ENCODE data around the gene SGSM1. TPM values are rescaled to one million over a fixed set of nuclear protein-coding genes. Genes with fewer than 3 reads are reported as not detected.
"Not testable (repeated sequence)": the region's sequence is repeated elsewhere in the genome, so short reads cannot be mapped to it uniquely, and the experiment has no call there.

SGSM1 gene
- total RNA-seq, 1 donor from 2014 or later, result 0.18 TPM

GRCh38 chr22:24834845-24835570 is 29.0 kb downstream of the SGSM1 start:
- DNase-seq (ENCODE audit: extremely low read depth, low read depth, low spot score), result no peak

DNA sequence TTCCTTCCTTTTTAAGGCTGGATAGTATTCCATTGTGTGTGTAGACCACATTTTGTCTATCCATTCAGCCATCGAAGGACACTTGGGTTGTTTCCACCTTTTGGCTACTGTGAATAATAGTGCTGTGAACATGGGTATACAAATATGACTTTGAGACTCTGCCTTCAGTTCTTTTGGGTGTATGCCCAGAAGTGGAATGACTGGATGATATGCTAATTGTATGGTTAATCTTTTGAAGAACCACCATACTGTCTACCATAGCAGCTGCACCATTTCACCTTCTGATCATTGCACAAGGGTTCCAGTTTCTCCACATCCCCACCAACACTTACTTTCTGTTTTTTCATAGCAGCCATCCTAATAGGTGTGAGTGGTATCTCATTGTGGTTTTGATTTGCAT is 30.3 kb downstream of the SGSM1 start:
- DNase-seq (ENCODE audit: extremely low read depth, low read depth, low spot score), result no peak

DNA sequence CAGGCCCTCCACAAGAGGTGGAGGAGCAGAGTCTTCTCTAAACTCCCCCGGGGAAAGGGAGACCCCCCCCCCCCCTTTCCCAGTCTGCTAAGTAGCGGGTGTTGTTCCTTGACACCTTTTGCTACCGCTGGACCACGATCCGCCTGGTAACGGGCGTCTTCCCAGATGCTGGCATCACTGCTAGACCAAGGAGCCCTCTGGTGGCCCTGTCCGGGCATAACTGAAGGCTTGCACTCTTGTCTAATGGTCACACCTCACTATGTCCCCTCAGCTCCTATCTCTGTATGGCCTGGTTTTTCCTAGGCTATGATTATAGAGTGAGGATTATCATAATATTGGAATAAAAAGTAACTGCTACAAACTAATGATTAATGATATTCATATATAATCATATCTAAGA is 31.5 kb downstream of the SGSM1 start:
- not testable (repeated sequence) for DNase-seq (ENCODE audit: extremely low read depth, low read depth, low spot score)

GRCh38 chr22:24841261-24841660 is 35.2 kb downstream of the SGSM1 start:
- no peak for DNase-seq (ENCODE audit: extremely low read depth, low read depth, low spot score)

DNA sequence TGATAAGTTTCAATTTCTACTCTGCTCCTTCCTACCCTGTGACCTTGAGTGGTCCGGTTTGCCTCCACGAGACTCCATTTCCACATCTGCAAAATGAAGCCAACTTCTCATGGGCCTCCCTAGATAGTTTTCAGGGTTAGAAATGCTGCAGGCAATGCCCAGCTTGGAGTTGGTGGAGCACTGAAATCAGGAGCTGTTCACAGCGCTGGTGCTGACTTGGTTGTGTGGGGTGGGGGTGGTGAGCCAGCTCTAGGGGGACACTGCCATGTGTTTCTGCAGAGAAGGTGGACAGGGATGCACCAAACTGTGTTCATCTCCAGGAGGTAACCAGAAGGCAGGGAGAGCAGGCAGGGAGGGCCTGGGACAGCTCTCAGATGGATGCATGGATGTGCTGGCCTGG is 37.0 kb downstream of the SGSM1 start:
- no peak for DNase-seq (ENCODE audit: extremely low read depth, low read depth, low spot score)

- DNase-seq (ENCODE audit: extremely low read depth, low read depth, low spot score), result no peak
These were observed 39.3 kb downstream of the SGSM1 start for GRCh38 chr22:24845041-24845898.

GRCh38 chr22:24847490-24847889 is 41.5 kb downstream of the SGSM1 start:
- DNase-seq (ENCODE audit: extremely low read depth, low read depth, low spot score), result no peak

GRCh38 chr22:24848559-24849168 is 42.7 kb downstream of the SGSM1 start:
- no peak for DNase-seq (ENCODE audit: extremely low read depth, low read depth, low spot score)

- no peak for DNase-seq (ENCODE audit: extremely low read depth, low read depth, low spot score)
These were observed 49.8 kb downstream of the SGSM1 start for GRCh38 chr22:24855794-24856193.

DNA sequence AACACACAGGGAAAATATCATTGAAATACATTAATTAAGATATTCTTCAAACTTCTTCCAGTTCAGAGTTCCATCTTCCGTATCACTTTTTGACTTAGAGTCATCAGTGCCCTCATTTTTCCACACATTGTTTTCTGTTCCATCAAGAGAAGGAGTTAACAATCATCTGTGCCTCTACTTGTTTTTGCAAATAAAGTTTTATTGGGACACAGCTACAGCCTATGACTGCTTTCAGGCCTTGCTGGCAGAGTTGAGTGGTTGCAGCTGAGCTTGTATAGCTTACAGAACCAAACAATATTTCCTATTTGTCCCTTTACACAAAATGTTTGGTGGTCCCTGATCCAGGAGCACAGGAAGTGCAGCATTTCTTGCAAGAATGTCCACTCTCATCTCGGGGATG is 51.6 kb downstream of the SGSM1 start:
- no peak for DNase-seq (ENCODE audit: extremely low read depth, low read depth, low spot score)

- DNase-seq (ENCODE audit: extremely low read depth, low read depth, low spot score), result no peak
These were observed 53.6 kb downstream of the SGSM1 start for GRCh38 chr22:24859587-24859986.

DNA sequence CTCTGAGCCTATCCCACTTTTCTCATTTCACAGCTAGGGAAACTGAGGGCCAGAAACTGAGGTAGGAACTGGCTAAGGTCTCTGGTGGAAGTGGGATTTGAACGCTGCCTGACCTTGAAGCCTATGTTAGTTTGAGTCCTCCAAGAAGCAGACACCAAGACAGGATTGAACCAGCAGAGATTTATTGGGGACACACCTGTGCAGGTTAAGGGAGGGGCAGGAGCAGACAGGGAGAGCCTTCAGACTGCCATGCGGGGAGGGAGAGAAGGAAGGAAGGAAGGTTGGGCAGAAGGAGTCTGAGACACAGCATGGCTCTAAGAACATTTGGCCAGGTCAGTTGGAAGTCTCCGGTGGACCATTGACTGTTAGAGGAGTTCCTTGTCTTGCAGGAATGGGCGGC is 59.5 kb downstream of the SGSM1 start:
- DNase-seq (ENCODE audit: extremely low read depth, low read depth, low spot score), result no peak

GRCh38 chr22:24867323-24868022 is 61.5 kb downstream of the SGSM1 start:
- no peak for DNase-seq (ENCODE audit: extremely low read depth, low read depth, low spot score)

GRCh38 chr22:24868979-24869378 is 63.0 kb downstream of the SGSM1 start:
- DNase-seq (ENCODE audit: extremely low read depth, low read depth, low spot score), result no peak

GRCh38 chr22:24871611-24872205 is 65.7 kb downstream of the SGSM1 start:
- DNase-seq (ENCODE audit: extremely low read depth, low read depth, low spot score), result no peak

DNA sequence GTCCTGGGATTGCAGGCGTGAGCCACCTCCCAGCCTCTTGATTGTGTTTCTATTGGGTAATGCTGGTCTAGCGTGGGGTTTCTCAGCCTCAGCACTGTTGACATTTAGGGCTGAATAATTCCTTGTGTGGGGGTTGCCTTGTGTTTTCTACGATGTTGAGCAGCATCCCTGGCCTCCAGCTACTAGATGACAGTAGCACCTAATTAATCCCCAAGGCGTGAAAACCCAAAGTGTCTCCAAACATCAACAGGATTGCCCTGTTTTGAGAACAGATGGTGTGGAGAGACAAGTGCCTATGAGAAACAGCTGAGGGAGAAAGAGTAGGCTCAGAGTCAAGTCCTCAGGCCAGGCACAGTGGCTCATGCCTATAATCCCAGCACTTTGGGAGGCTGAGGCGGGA is 67.2 kb downstream of the SGSM1 start:
- DNase-seq (ENCODE audit: extremely low read depth, low read depth, low spot score), result no peak

GRCh38 chr22:24875862-24876506 is 70.0 kb downstream of the SGSM1 start:
- DNase-seq (ENCODE audit: extremely low read depth, low read depth, low spot score), result no peak

GRCh38 chr22:24876700-24877099 is 70.7 kb downstream of the SGSM1 start:
- no peak for DNase-seq (ENCODE audit: extremely low read depth, low read depth, low spot score)

DNA sequence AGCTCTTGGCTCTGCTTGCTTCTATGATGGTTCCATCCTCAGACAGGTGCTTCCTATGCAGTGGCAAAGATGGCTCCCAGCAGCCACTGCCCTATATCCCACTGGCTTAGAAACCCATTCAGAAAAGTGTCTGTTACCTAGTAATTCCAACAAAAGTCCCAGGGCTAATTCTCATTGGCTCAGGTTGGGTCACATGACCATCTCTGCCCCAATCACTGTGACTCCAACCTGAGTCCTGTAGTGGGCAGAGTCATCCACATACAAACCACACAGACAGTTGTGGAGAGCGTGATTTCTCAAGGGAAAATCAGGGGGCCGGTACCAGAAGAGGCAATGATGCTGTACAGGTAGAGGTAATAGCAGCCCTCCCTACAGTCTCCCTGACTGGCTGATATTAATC is 73.0 kb downstream of the SGSM1 start:
- no peak for DNase-seq (ENCODE audit: extremely low read depth, low read depth, low spot score)

- DNase-seq (ENCODE audit: extremely low read depth, low read depth, low spot score), result no peak
These were observed 77.4 kb downstream of the SGSM1 start for GRCh38 chr22:24883432-24883831.
